WTC11 (cell line): ENCODE measurements around the gene ROBO2.

ENCODE experiments used
- CREB1 ChIP-seq: sonication (generic); formaldehyde crosslinking; IDR thresholded peaks from 2 replicates; pipeline ENCODE4 v1.8.0; 2023; ENCODE audit warnings: mild to moderate bottlenecking, missing genetic modification reagents
- CTCF ChIP-seq: fragments of 200-600 bp; IDR thresholded peaks from 2 replicates; pipeline ENCODE4 v1.8.0; 2022; ENCODE audit warnings: antibody characterized with exemption
- NFYB ChIP-seq: sonication (generic); formaldehyde crosslinking; conservative IDR thresholded peaks from 2 replicates; pipeline ENCODE4 v1.8.0; 2022; ENCODE audit warnings: low read depth, missing genetic modification reagents
- PRDM15 ChIP-seq: sonication (generic); formaldehyde crosslinking; IDR thresholded peaks from 2 replicates; pipeline ENCODE4 v1.8.0; 2022; ENCODE audit warnings: missing genetic modification reagents
- SMAD4 ChIP-seq: sonication (generic); formaldehyde crosslinking; IDR thresholded peaks from 2 replicates; pipeline ENCODE4 v1.8.0; 2022; ENCODE audit warnings: mild to moderate bottlenecking, missing genetic modification reagents
- ZNF232 ChIP-seq: sonication (generic); formaldehyde crosslinking; IDR thresholded peaks from 2 replicates; pipeline ENCODE4 v1.8.0; 2022; ENCODE audit warnings: mild to moderate bottlenecking, missing genetic modification reagents
- ZNF671 ChIP-seq: fragments of 250-450 bp; sonication (Bioruptor Pico); IDR thresholded peaks from 2 replicates; pipeline ENCODE4 v1.8.0; 2021; ENCODE audit warnings: mild to moderate bottlenecking

GRCh38 chr3:77096966-77097890, 57.3 kb downstream of the ROBO2 start:
- TF ChIP-seq CREB1 (CRISPR knock-in tag): no peak
- TF ChIP-seq ZNF671: no peak
- TF ChIP-seq SMAD4 (CRISPR knock-in tag): no peak
- TF ChIP-seq PRDM15 (CRISPR knock-in tag): no peak
- TF ChIP-seq ZNF232 (CRISPR knock-in tag): no peak
- no peak for TF ChIP-seq CTCF
- no peak for TF ChIP-seq NFYB
